Large intestine (tissue), 3 donors: ENCODE data around the gene KRT85. TPM values are rescaled to one million over a fixed set of nuclear protein-coding genes. Genes with fewer than 3 reads are reported as not detected.

Experiments
- DNase-seq, 2 donors: peaks; one replicate each; pipeline versions ENCODE4 v3.0.0 to v3.0.0-alpha.2; 2013
- H3K27ac ChIP-seq: one replicate; pipeline ENCODE4 v1.5.1; 2013; ENCODE audit warnings: low read length
- H3K27me3 ChIP-seq: 2 replicates; pipeline ENCODE4 v1.6.1; 2013; ENCODE audit warnings: low read length; ENCODE audit not compliant: control insufficient read depth, insufficient read depth
- H3K36me3 ChIP-seq: 2 replicates; pipeline ENCODE4 v1.6.1; 2013; ENCODE audit warnings: low read length; ENCODE audit not compliant: control insufficient read depth, insufficient read depth
- H3K4me1 ChIP-seq: one replicate; pipeline ENCODE4 v1.6.1; 2013; ENCODE audit warnings: low read length; ENCODE audit not compliant: control insufficient read depth, insufficient read depth
- H3K4me3 ChIP-seq: one replicate; pipeline ENCODE4 v1.5.1; 2013; ENCODE audit warnings: low read length
- H3K9me3 ChIP-seq: one replicate; pipeline ENCODE4 v1.6.1; 2013; ENCODE audit warnings: mild to moderate bottlenecking, low read depth, low read length, moderate library complexity; ENCODE audit not compliant: control insufficient read depth
- WGBS: methylation state at CpG from one replicate; pipeline ENCODE4 v1.1.5; 2013; ENCODE audit warnings: low lambda C conversion rate; ENCODE audit not compliant: insufficient coverage; 5-methylcytosine and 5-hydroxymethylcytosine counted together
- polyA plus RNA-seq: library from polyadenylated mRNA; unstranded; fragments of 120-200 nt; gene quantifications from one replicate; pipeline ENCODE4 v1.2.1, GENCODE V29; 2013

KRT85 gene
- polyA plus RNA-seq, 1 donor: 0.03 TPM

DNA sequence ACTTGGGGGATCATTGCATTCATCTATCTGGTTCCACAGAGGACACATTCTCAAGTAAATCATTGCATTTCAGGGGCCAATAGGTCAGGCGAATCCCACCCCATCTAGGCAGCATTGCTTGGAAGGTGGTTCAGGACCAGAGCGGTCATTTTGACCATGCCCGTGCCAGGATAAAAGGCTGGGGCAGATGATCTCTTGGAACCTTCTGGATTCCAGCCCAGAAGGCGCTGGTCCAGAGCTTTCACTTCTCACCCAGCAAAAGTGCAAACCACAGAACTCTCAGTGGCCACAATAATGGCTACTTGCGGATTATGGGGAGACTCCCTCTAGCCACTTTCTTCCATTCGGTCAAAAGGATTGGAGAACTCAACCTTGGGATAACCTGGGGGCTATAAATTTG, 595 bp upstream of the KRT85 start:
- no peaks in the 10 kb centered on the region for H3K36me3 ChIP-seq
- no peaks in the 10 kb centered on the region for H3K4me1 ChIP-seq
- no peak for DNase-seq
- peaks cover 24% of the 10 kb centered on the region for H3K27me3 ChIP-seq
- H3K9me3 ChIP-seq: no peaks in the 10 kb centered on the region
- no peak overlapping the region for H3K27ac ChIP-seq
- H3K4me3 ChIP-seq: no peak overlapping the region
- WGBS: no CpG with 5 or more reads among the region's 6 CpGs

DNA sequence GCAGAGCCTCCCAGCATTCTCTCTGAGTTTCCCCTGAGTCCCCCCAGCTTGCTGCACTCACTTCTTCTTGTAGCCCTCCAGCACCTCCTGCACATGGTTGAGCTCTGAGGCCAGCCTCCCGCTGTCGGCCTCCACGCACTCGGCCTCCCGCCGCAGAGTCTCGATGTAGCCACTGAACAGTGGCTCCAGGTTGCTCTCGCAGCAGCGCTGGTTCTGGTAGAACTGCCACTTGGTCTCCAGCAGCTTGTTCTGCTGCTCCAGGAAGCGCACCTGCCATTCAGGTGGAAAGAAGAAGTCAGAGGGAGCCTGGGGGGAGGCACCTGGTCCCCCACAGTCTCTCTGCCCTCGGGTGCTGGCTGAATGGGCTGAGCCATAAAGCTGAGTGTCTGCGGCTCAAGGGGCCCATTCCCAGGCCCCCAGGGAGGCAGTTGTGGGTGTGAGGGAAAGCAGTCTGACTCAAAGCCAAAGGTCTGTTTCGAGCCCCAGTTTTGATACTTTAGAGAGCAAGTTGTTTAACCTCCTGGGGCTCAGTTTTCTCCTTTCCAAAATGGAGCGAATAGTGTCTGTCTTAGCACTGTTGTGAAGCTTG, 2.3 kb downstream of the KRT85 start:
- H3K36me3 ChIP-seq: no peaks in the 10 kb centered on the region
- H3K27me3 ChIP-seq: peaks cover 24% of the 10 kb centered on the region
- DNase-seq: no peak
- no peaks in the 10 kb centered on the region for H3K4me1 ChIP-seq
- no peak overlapping the region for H3K27ac ChIP-seq
- H3K4me3 ChIP-seq: no peak overlapping the region
- WGBS: no CpG with 5 or more reads among the region's 14 CpGs
- H3K9me3 ChIP-seq: no peaks in the 10 kb centered on the region

DNA sequence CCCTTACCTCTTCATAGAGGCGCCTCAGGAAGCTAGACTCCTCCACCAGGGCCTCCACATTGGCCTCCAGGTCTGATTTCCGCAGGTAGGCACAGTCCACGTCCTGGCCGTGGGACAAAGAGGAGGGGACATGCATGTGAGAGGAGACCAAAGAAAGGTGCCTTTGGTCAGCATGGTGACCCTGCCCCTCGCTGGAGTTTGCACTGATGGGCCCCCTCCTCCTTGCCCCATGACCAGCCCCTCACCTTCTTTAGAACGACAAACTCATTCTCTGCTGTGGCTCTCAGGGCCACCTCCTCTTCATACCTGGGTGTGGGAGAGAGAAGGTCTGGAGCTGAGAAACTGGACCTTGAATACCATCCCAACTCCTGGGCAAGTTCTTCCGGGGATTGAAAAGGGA, 3.2 kb downstream of the KRT85 start:
- H3K36me3 ChIP-seq: no peaks in the 10 kb centered on the region
- H3K27ac ChIP-seq: no peak overlapping the region
- WGBS: 100% methylated on average over 1 of the region's 7 CpGs
- peaks cover 24% of the 10 kb centered on the region for H3K27me3 ChIP-seq
- DNase-seq: no peak
- H3K9me3 ChIP-seq: no peaks in the 10 kb centered on the region
- H3K4me1 ChIP-seq: no peaks in the 10 kb centered on the region
- H3K4me3 ChIP-seq: no peak overlapping the region

DNA sequence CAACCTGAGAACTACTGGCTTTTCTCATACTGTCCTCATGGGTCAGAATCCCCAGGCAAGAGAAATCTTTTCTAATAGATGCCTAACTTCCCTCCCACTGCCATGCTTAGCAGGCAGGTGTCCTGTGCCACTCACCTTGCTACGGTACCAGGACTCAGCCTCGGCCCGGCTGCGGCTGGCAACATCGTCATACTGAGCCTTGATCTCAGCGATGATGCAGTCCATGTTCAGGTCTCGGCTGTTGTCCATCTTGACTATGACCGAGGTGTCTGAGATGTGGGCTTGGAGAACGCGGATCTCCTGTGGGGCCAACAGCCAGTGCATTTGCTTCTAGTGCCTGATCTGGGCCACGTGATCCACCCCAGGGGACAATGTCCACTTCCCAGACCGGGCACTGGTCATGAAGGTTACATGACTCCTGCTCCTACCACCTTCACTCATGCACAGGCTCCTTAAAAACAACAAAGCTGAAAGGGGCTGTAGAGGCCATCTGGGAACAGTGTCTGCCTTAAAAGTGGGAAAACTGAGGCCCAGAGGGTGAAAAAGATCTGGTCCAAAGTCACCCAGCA, 4.1 kb downstream of the KRT85 start:
- no peak overlapping the region for H3K27ac ChIP-seq
- no peak overlapping the region for H3K4me3 ChIP-seq
- H3K9me3 ChIP-seq: no peaks in the 10 kb centered on the region
- no CpG with 5 or more reads among the region's 12 CpGs for WGBS
- DNase-seq: no peak
- H3K36me3 ChIP-seq: no peaks in the 10 kb centered on the region
- H3K27me3 ChIP-seq: peaks cover 23% of the 10 kb centered on the region
- no peaks in the 10 kb centered on the region for H3K4me1 ChIP-seq

DNA sequence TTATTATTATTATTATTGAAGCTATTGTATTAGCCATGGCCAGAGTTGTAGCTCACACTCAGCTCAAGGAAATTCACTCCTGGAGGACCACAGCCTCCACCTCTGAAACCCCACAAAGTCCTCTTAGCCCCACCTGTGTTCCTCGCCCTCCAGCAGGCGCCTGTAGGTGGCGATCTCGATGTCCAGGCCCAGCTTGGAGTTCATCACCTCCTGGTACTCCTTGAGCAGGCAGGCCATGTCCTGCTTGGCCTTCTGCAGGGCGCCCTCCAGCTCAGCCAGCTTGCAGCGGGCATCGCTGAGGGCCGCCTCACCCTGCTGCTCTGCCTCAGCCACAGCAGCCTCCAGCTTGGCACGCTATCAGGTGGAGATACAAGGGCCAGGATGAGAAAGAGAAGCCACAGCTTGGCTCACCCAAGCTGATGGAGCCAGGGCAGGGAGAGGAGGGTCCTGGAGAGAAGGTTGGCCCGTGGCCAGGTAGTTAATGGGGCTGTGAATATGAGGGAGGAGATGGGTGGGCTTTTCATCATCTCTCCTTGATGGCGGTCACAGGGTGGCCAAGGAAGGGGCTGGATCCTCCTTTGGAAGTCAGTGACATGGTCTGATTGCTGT, 5.1 kb downstream of the KRT85 start:
- Histone ChIP-seq H3K27ac (no peak overlapping the region), H3K9me3 (no peaks in the 10 kb centered on the region), H3K4me3 (no peak overlapping the region), H3K27me3 (peaks cover 17% of the 10 kb centered on the region), H3K36me3 (no peaks in the 10 kb centered on the region), H3K4me1 (no peaks in the 10 kb centered on the region)
- DNase-seq: no peak
- no CpG with 5 or more reads among the region's 11 CpGs for WGBS

DNA sequence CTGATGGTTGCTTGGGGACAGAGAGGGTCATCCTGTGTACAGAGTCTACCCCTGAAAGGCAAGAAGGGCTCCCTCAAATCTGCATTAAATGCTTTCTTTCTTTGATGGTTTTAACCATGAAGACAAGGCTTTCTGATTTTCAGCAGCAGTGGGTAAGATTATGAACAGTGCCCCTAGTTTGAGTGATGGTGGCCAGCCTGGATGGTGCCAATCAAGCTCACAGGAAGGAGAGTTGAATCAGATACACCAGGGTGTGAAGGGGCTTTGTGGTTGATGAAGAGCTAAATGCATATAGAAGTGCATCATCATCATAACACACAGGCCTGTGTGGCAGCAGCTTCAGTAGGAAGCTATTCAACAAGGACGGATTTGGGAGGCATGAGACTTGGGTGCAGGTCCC, 5.7 kb downstream of the KRT85 start:
- H3K9me3 ChIP-seq: no peaks in the 10 kb centered on the region

DNA sequence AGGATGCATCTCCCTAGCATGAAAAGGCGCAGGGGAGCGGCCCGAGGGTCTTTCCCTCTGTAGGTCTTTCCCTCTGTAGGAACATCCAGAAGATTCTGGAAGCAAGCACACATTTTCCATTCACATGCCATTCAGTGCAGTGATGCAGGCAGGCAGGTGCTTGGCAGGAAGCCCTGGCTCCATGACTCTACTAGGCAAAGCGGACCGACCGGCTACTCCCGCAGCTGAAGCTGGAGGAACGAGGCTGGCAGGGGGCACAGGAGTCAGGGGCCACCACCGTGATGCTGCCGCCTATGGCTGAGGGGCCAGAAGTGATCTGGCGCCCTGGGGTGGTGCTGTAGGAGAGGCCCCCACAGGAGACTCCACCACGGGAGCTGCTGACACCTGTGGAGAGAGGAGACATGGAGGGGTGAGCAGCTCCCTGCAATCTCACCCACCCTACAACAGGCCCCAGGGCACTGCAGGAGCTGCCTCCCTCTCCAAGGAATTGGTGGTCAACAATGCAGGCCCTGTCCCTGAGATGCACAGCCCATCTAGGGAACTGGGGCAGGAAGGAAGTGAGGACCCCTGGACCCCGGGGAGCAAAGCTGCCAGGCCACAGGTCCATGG, 6.5 kb downstream of the KRT85 start:
- Histone ChIP-seq H3K27me3 (peaks cover 12% of the 10 kb centered on the region), H3K9me3 (no peaks in the 10 kb centered on the region), H3K4me1 (no peaks in the 10 kb centered on the region), H3K27ac (no peak overlapping the region), H3K4me3 (no peak overlapping the region), H3K36me3 (no peaks in the 10 kb centered on the region)
- no CpG with 5 or more reads among the region's 13 CpGs for WGBS
- no peak for DNase-seq

More for the DNA sequence above, 5.7 kb downstream of the KRT85 start:
- peaks cover 14% of the 10 kb centered on the region for H3K27me3 ChIP-seq
- WGBS: no CpG with 5 or more reads among the region's 1 CpG
- H3K4me3 ChIP-seq: no peak overlapping the region
- H3K36me3 ChIP-seq: no peaks in the 10 kb centered on the region
- H3K27ac ChIP-seq: no peak overlapping the region
- H3K4me1 ChIP-seq: no peaks in the 10 kb centered on the region
- no peak for DNase-seq

DNA sequence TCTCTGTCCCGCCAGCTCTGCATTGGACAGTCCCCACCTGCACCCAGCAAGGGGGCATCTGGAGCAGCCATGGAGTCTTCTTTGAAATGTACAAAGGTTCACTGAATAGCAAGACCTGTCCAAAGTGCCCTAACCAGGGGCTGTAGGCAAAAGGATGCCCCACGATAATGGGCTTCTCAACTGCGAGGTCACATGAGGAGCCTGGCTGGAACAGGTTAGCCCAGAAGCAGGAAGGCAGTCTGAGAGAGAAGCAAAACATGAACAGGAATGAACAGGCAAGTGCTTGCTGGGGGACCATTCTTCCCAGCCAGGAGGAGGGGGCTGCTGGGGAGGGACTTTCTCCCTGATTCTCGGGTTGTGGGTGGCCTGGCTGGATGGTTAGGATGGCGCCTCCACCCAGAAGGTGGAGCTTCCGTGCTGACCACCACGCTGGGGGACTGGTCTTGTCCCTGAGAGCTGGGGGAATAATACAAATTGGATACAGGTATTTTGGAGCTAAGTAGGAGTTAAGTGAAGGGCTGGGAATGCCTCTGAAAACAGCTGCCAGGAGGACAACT, 7.1 kb downstream of the KRT85 start:
- Histone ChIP-seq H3K27ac (no peak overlapping the region), H3K4me3 (no peak overlapping the region), H3K9me3 (no peaks in the 10 kb centered on the region), H3K27me3 (peaks cover 12% of the 10 kb centered on the region), H3K36me3 (no peaks in the 10 kb centered on the region), H3K4me1 (no peaks in the 10 kb centered on the region)
- no CpG with 5 or more reads among the region's 7 CpGs for WGBS
- no peak for DNase-seq

DNA sequence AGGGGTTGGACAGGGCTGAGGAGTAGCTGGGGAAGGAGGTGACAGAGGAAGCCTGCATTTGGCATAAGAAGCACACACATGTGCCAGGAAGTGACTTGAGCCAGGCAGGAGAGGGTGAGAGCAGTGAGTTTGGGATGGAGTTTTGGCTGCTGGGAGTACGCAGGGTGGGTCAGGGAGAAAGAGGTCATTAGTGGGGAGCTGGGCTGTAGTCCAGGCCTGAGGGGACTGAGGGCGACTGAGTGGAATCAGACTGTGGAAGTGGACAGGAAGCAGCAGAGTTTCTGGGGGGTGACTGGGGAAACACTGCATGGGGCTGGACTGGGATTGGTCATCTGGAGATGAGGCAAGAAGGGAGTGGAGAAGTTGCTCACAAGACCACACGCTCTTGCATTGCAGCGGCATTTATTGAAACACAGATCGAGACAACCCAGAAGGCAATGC, 7.6 kb downstream of the KRT85 start:
- no CpG with 5 or more reads among the region's 5 CpGs for WGBS
- H3K9me3 ChIP-seq: no peaks in the 10 kb centered on the region
- H3K4me3 ChIP-seq: no peak overlapping the region
- no peak overlapping the region for H3K27ac ChIP-seq
- no peaks in the 10 kb centered on the region for H3K4me1 ChIP-seq
- DNase-seq: no peak
- no peaks in the 10 kb centered on the region for H3K36me3 ChIP-seq
- peaks cover 7% of the 10 kb centered on the region for H3K27me3 ChIP-seq

DNA sequence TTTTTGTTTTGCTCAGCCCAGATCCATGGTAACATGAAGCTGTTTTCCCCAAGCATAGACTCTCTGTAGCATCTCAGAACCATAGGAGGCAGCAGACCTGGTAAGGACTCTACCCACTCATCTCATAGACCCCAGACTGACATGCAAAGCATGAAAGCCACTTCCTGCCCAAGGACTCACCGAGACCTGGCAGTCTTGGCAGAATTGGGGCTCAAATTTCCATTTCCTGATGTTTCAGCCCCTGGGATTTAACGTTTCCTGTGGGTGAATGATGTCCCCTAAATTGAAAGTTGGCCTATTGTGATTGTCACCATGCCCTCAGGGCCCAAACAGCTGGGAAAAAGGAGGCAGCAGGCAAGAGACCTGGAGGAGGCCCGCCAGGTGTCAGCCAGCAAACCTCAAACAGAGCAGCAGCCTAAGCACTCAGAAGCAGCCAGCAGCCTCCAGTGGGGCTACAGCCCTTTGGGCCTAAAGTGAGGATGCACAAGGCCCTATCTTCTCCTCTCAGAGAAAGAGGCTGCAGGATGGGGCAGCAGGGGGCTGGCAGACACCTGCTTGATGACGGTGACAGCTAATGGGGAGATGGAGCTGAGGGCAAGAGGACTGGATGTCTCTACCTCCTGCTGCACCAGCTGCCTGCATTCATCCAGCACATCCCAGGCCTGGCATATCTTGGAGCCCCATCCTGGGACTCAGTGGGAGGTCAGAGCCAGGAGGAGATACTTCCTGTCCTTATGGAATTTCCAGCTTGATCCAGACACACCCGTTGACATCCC, 8.5 kb downstream of the KRT85 start:
- Histone ChIP-seq H3K27ac (no peak overlapping the region), H3K9me3 (no peaks in the 10 kb centered on the region), H3K27me3 (peaks cover 6% of the 10 kb centered on the region), H3K4me1 (no peaks in the 10 kb centered on the region), H3K4me3 (no peak overlapping the region), H3K36me3 (no peaks in the 10 kb centered on the region)
- no peak for DNase-seq
- WGBS: no CpG with 5 or more reads among the region's 5 CpGs
